Raji (cell line): Measurements from ENCODE around the gene HMGA1.

Experiments
- POLR2A ChIP-seq: IDR thresholded peaks from 2 replicates; pipeline ENCODE4 v1.6.1; 2011; ENCODE audit warnings: low read depth, low read length, control low read depth; ENCODE audit not compliant: insufficient read depth

Gene HMGA1, protein sequence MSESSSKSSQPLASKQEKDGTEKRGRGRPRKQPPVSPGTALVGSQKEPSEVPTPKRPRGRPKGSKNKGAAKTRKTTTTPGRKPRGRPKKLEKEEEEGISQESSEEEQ

GRCh38 chr6:34236443-34237315, at the start of gene HMGA1:
HMGA1 (plus strand) TSS chr6:34236873; CDS start chr6:34240781, 3,908 bp downstream.
- TF ChIP-seq POLR2A, result peak; percentile 98

DNA sequence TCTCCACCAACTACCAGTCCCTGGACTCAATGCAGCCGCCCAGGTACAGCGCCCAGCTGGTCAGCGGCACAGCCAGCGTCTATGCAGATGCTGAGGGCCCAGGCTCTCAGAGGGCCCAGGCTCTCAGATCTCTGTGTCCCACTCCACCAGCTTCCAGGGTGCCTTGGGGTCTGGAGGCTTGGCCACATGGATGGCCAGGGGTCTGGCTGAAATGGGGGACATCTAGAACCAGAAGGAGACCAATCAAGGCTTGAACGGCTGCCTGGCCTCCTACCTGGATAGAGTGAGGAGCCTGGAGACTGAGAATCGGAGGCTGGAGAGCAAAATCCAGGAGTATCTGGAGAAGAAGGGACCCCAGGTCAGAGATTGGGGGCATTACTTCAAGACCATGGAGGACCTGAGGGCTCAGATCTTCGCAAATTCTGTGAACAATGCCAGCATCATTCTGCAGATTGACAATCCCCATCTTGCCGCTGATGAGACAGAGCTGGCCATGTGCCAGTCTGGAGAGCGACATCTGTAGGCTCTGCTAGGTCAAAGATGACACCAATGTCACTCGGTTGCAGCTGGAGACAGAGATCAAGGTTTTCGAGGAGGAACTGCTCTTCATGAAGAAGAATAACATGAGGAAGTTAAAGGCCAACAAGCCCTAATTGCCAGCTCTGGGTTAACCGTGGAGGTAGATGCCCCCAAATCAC, 46.7 kb upstream of the HMGA1 start:
- TF ChIP-seq POLR2A, result no peak

- no peak for TF ChIP-seq POLR2A
These were observed 46.1 kb upstream of the HMGA1 start for GRCh38 chr6:34190504-34191122.

- TF ChIP-seq POLR2A, result no peak
These were observed 41.9 kb upstream of the HMGA1 start for GRCh38 chr6:34194772-34195171.

DNA sequence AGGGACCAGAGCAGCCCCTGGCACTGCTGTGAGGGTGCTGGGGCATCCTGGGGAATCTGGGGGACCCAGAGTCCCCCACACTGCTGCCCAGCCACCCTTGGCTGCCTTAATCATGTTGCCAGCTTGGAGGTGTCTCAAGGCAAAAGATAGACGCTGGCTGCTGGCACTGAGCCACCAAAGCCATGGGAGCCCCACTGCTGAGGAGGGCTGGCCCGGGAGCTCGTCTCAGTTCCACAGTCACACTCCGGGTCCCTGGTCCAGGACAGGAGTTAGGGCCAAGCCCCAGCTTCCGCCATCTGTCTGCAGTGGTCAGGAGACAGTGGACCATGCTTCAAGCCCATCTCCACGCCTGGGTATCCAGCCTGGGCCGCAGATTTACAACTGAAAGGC, 41.0 kb upstream of the HMGA1 start:
- TF ChIP-seq POLR2A, result no peak

- 0 out of 2 replicates have a peak, but pooled peaks have one; percentile 33 for TF ChIP-seq POLR2A
These were observed 40.4 kb upstream of the HMGA1 start for GRCh38 chr6:34196116-34196832.

GRCh38 chr6:34196833-34197195, 39.9 kb upstream of the HMGA1 start:
- TF ChIP-seq POLR2A, result no peak

DNA sequence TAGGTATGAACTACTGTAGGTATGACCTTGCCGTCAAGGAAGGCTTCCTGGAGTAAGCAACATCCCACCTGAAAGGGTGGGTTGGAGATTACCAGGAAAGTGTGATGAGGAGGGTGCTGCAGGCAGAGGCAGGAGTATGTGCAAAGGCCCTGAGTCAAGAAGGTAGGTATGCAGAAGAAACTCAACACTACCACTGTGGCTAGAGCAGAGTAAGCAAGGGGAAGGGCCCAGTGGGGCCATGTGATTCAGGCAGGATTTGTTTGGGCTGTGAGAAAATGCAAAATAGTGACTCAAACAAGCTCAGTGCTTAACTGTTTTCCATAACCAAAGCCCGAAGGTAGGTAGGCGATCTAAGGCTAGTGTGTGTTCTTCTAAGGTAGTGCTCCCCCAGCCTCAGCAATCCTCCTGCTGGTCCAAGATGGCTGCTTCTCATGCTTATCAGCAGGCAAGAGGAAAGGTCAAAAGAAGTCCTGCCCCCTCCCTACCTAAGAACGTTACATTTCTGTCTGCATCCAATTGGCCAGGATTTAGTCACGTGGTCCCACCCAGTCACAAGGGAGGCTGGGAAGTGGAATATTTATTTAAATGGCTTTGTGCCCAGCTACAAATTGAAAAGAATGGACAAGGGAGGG, 36.2 kb upstream of the HMGA1 start:
- TF ChIP-seq POLR2A, result no peak

DNA sequence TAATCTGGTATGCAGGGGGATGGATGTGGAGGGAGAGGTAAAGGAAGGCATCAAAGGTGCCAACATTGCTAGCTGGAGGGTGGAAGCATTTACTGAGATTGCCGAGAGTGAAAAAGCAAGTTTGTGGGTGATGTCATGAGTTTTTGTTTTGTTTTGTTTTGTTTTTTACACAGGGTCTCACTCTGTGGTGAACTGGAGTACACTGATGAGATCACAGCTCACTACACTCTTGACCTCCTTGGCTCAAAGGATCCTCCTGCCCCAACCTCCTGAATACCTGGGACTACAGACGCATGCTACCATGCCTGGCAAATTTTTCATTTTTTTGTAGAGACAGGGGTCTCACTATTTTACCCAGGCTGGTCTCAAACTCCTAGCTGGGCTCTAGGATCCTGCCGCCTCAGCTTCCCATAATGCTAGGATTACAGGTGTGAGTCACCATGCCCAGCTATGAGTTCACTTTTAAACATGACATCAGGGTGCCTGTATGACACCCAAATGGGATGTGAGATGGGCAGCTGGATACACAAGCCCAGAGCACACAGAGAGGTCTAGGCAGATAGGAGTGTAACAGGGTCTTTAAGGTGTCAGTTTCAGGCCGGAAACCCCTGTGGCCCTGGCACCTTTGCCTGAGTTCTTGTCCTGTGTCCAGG, 35.1 kb upstream of the HMGA1 start:
- TF ChIP-seq POLR2A, result no peak

DNA sequence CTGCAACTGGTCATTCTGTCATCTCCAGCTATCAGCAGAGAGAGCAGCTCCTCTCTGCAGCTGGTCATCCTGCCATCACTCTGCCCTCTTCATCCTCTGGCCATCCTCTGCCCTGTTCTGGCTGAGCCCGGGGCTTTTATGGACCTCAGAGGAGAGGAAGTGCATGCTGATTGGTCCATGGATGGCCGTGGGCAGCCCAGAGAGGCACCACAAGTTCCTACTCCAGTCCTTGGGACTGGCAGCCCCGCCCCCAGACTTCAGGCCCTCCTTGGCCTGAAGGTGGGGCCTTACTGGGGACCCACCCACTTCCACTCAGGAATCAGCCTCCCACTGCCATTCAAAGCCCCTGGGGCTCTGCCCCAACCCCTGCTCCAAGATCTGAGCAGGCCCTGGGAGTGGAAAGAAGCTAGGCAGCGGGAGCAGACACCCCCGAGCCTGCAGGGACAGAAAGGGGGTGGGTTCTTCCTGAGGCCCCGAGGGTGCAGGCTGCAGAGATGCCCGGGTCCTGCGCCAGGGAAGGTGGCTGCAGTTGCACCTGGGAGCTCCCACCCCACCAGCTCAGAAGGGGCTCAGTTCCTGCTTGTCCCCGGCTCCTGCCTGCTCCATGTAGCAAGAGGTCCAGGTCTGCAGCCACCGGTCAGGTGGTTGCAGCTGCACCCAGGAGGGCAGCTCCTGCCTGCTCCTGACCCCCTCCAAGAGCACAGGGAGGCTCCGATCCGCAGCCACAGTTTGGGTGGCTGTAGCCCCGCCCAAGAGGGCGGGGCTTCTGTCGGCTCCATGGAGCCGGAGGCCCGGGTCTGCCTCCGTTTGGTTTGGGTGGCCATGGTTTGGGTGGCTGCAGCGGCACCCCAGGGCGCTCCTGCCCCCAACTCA, 34.1 kb upstream of the HMGA1 start:
- no peak for TF ChIP-seq POLR2A

DNA sequence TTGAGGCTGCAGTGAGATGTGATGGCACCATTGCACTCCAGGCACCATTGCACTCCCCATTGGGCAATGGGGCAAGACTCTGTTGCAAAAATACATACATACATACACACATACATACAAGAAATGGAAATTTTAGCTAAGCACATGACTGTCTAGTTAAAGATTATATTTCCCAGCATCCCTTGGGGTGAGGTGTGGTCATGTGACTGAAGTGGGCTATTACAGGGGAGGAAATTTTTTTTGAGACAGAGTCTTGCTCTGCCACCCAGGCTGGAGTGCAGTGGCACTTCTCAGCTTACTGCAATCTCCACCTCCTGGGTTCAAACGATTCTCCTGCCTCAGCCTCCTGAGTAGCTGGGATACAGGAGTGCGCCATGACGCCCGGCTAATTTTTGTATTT, 32.0 kb upstream of the HMGA1 start:
- no peak for TF ChIP-seq POLR2A

DNA sequence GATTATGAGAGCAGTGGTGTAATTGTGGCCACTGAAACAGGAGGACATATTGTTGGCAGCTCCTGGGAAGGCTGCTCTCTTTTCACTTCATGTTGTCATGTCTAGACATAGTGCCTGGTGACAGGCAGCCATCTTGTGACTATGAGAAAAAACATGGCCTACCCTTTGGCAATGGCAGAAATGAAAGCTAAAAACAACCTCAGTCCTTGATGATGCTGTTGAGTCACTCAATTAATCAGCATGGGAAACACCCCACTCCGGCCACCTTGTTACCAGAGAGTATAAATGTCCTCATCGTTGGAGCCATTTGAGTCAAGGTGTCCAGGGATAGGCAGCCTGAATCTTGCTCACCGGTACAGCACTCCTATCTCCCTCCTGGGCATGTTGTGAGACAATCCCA, 31.2 kb upstream of the HMGA1 start:
- TF ChIP-seq POLR2A, result no peak

GRCh38 chr6:34205916-34206315, 30.8 kb upstream of the HMGA1 start:
- no peak for TF ChIP-seq POLR2A

DNA sequence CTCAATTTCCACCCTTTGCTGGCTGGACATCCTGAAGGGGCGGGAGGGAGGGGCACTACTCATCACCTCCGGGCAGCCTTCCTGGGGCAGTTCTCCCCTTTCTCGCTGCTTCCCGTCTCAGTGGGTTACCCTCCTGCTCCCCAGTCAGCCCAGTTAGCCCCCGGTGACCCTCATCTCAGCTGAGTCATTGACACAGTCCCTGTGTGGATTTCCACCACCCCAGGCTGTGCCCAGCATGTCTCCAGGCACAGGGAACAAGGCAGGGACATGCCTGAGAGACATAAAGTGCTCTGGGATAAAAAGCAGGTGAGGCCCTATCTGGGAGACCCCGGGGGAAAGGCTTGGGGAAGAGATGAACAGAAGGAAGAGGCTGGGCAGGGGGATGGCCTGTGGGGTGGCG, 29.9 kb upstream of the HMGA1 start:
- no peak for TF ChIP-seq POLR2A
